Fibroblast of lung (primary cell): ENCODE results near the gene GPC6.

Experiments
- EZH2 ChIP-seq: IDR thresholded peaks from 2 replicates; pipeline ENCODE4 v1.5.1; 2012; ENCODE audit warnings: low read length, control low read depth, mild to moderate bottlenecking; ENCODE audit errors: missing control alignments
- TF ChIP-seq, protein P1 (sequence below), 2 donors: IDR thresholded peaks in 1 of 2; conservative IDR thresholded peaks in 1 of 2; 1 replicate in 1 of 2; 2 replicates in 1 of 2; pipeline ENCODE4 v1.5.1; 2011 to 2012; ENCODE audit warnings: low read length in 2 of 2, control low read depth in 1 of 2, inconsistent platforms in 1 of 2, low read depth in 1 of 2, mild to moderate bottlenecking in 1 of 2

DNA sequence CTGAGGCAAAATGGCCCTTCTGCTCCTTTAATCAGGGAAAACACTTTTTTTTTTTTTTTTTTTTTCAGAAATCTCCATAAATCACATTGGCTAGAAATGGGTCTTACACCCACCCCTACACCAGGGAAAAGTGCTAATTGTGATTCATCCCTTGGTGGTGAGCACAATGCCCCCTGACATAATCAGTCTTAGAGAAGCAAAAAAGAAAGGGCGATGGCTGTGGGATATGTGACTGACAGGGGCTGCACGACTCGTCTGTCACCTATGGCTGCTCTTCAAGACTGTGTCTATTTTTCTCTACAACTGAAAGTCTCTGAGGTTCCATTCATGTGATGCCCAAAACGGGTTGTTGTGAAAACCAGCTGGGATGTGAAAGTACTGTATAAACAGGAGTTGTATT, 3.6 kb upstream of the GPC6 start:
- TF ChIP-seq, protein P1, sequence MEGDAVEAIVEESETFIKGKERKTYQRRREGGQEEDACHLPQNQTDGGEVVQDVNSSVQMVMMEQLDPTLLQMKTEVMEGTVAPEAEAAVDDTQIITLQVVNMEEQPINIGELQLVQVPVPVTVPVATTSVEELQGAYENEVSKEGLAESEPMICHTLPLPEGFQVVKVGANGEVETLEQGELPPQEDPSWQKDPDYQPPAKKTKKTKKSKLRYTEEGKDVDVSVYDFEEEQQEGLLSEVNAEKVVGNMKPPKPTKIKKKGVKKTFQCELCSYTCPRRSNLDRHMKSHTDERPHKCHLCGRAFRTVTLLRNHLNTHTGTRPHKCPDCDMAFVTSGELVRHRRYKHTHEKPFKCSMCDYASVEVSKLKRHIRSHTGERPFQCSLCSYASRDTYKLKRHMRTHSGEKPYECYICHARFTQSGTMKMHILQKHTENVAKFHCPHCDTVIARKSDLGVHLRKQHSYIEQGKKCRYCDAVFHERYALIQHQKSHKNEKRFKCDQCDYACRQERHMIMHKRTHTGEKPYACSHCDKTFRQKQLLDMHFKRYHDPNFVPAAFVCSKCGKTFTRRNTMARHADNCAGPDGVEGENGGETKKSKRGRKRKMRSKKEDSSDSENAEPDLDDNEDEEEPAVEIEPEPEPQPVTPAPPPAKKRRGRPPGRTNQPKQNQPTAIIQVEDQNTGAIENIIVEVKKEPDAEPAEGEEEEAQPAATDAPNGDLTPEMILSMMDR (conservative IDR thresholded peaks at IDR 0.05 in 1 of 2, IDR thresholded peaks at IDR 0.05 in 1 of 2; ENCODE audit: low read depth in 1 of 2, low read length in 2 of 2), result no peak
- TF ChIP-seq EZH2, result no peak
